Common myeloid progenitor, CD34-positive (primary cell): ENCODE data around the gene CAPN9.
"Not testable (repeated sequence)": the region's sequence is repeated elsewhere in the genome, so short reads cannot be mapped to it uniquely, and the experiment has no call there.

ENCODE experiments used
- CTCF ChIA-PET: fragments of 350-600 bp; sonication (Branson Sonifier 250); formaldehyde crosslinking; loops from one replicate; lab custom pipeline; 2021; ENCODE audit warnings: antibody characterized with exemption; lab: Charles Lee
- POLR2A ChIA-PET: fragments of 350-600 bp; sonication (Branson Sonifier 250); formaldehyde crosslinking; loops from one replicate; lab custom pipeline; 2021; ENCODE audit warnings: antibody characterized with exemption; lab: Charles Lee
- DNase-seq, 3 donors: peaks; one replicate each; pipeline versions ENCODE4 v3.0.0 to v3.0.0-alpha.2; 2013
- H3K27ac ChIP-seq, 2 experiments: 1 replicate in 1 of 2; 2 replicates in 1 of 2; pipeline ENCODE4 v1.7.0; 2013; ENCODE audit warnings: inconsistent platforms in 2 of 2, low read length in 2 of 2, mild to moderate bottlenecking in 2 of 2, low read depth in 1 of 2, moderate library complexity in 1 of 2; ENCODE audit not compliant: severe bottlenecking in 2 of 2, insufficient read depth in 1 of 2, poor library complexity in 1 of 2
- H3K27me3 ChIP-seq, 5 experiments: replicated peaks in 2 of 5; 1 replicate in 3 of 5; 2 replicates in 2 of 5; pipeline versions ENCODE4 v1.6.1 to v1.7.0; 2013; ENCODE audit warnings: low read length in 4 of 5, mild to moderate bottlenecking in 2 of 5, moderate library complexity in 2 of 5, inconsistent platforms in 1 of 5; ENCODE audit not compliant: insufficient read depth in 5 of 5, control insufficient read depth in 4 of 5
- H3K36me3 ChIP-seq, 4 experiments: 1 replicate in 2 of 4; 2 replicates in 2 of 4; pipeline versions ENCODE4 v1.6.1 to v1.7.0; 2013; ENCODE audit warnings: low read length in 3 of 4, control low read depth in 1 of 4, mild to moderate bottlenecking in 1 of 4; ENCODE audit not compliant: control insufficient read depth in 4 of 4, insufficient read depth in 4 of 4
- H3K4me1 ChIP-seq, 4 experiments: 1 replicate in 3 of 4; 2 replicates in 1 of 4; pipeline versions ENCODE4 v1.6.1 to v1.7.1; 2013; ENCODE audit warnings: low read length in 3 of 4, mild to moderate bottlenecking in 3 of 4, control low read depth in 1 of 4, inconsistent platforms in 1 of 4, moderate library complexity in 1 of 4; ENCODE audit not compliant: control insufficient read depth in 4 of 4, insufficient read depth in 4 of 4; ENCODE audit errors: control extremely low read depth in 1 of 4
- H3K4me3 ChIP-seq, 7 experiments: 1 replicate in 4 of 7; 2 replicates in 3 of 7; pipeline versions ENCODE4 v1.5.1 to v1.7.0; 2013; ENCODE audit warnings: mild to moderate bottlenecking in 7 of 7, low read length in 6 of 7, moderate library complexity in 6 of 7, inconsistent platforms in 2 of 7, low read depth in 2 of 7, control low read depth in 1 of 7; ENCODE audit not compliant: insufficient read depth in 4 of 7, control insufficient read depth in 1 of 7; ENCODE audit errors: extremely low read depth in 1 of 7
- H3K9me3 ChIP-seq, 5 experiments: 1 replicate in 4 of 5; 2 replicates in 1 of 5; pipeline versions ENCODE4 v1.6.1 to v1.7.1; 2013; ENCODE audit warnings: low read length in 4 of 5, mild to moderate bottlenecking in 2 of 5, inconsistent platforms in 1 of 5, low read depth in 1 of 5, moderate library complexity in 1 of 5; ENCODE audit not compliant: control insufficient read depth in 4 of 5, insufficient read depth in 2 of 5; ENCODE audit errors: control extremely low read depth in 1 of 5
- WGBS: methylation state at CpG from one replicate; pipeline ENCODE4 v1.1.5; 2013; ENCODE audit not compliant: insufficient coverage; 5-methylcytosine and 5-hydroxymethylcytosine counted together

CAPN9 gene

GRCh38 chr1:230761443-230762167 lies 14.4 kb downstream of the CAPN9 start:
- ChIA-PET CTCF (no interaction called here), POLR2A (no interaction called here)
- Histone ChIP-seq H3K27me3 (peaks cover 0 to 18% (median 2%) of the 10 kb centered on the region in 5 experiments), H3K4me3 (no peak overlapping the region), H3K36me3 (no peaks in the 10 kb centered on the region), H3K27ac (no peak overlapping the region), H3K4me1 (no peaks in the 10 kb centered on the region), H3K9me3 (peaks cover 0 to 13% (median 0%) of the 10 kb centered on the region in 5 experiments)
- no peak for DNase-seq
- WGBS: 86% methylated on average over 7 of the region's 8 CpGs

- Histone ChIP-seq H3K27ac (no peak overlapping the region), H3K9me3 (peaks cover 0 to 13% (median 0%) of the 10 kb centered on the region in 5 experiments), H3K27me3 (peaks cover 0 to 12% (median under 1%) of the 10 kb centered on the region in 5 experiments), H3K4me1 (no peaks in the 10 kb centered on the region), H3K4me3 (no peak overlapping the region), H3K36me3 (no peaks in the 10 kb centered on the region)
- 100% methylated on average over 5 of the region's 5 CpGs for WGBS
- no peak for DNase-seq
- CTCF ChIA-PET: no interaction called here
- POLR2A ChIA-PET: no interaction called here
These were observed 16.9 kb downstream of the CAPN9 start for GRCh38 chr1:230763927-230764591.

- peaks cover 0 to 16% (median 0%) of the 10 kb centered on the region in 5 experiments for H3K9me3 ChIP-seq
- H3K36me3 ChIP-seq: no peaks in the 10 kb centered on the region
- WGBS: 100% methylated on average over 1 of the region's 3 CpGs
- CTCF ChIA-PET: no interaction called here
- H3K4me1 ChIP-seq: no peaks in the 10 kb centered on the region
- H3K27ac ChIP-seq: no peak overlapping the region
- peaks cover 0 to 8% (median 2%) of the 10 kb centered on the region in 5 experiments for H3K27me3 ChIP-seq
- no peak overlapping the region for H3K4me3 ChIP-seq
- POLR2A ChIA-PET: no interaction called here
- no peak for DNase-seq
These were observed 19.1 kb downstream of the CAPN9 start for GRCh38 chr1:230766318-230766717.

- H3K27me3 ChIP-seq, H3K36me3 ChIP-seq, H3K4me3 ChIP-seq, H3K27ac ChIP-seq, H3K4me1 ChIP-seq, CTCF ChIA-PET, DNase-seq, POLR2A ChIA-PET: not testable (repeated sequence)
- 94% methylated on average over 2 of the region's 8 CpGs for WGBS
- peaks cover 0 to 16% (median 0%) of the 10 kb centered on the region in 5 experiments for H3K9me3 ChIP-seq
These were observed 20.8 kb downstream of the CAPN9 start for GRCh38 chr1:230767859-230768612.

- ChIA-PET POLR2A (no interaction called here), CTCF (no interaction called here)
- no peaks in the 10 kb centered on the region for H3K36me3 ChIP-seq
- no peaks in the 10 kb centered on the region for H3K4me1 ChIP-seq
- 93% methylated on average over 15 of the region's 15 CpGs for WGBS
- H3K27ac ChIP-seq: no peak overlapping the region
- no peak for DNase-seq
- peaks cover 0 to 8% (median 0%) of the 10 kb centered on the region in 5 experiments for H3K9me3 ChIP-seq
- H3K4me3 ChIP-seq: no peak overlapping the region
- H3K27me3 ChIP-seq: peaks cover 0 to 9% (median 2%) of the 10 kb centered on the region in 5 experiments
These were observed 21.8 kb downstream of the CAPN9 start for GRCh38 chr1:230768903-230769570.

- ChIA-PET POLR2A (no interaction called here), CTCF (no interaction called here)
- Histone ChIP-seq H3K36me3 (no peaks in the 10 kb centered on the region), H3K9me3 (peaks cover 0 to 4% (median 0%) of the 10 kb centered on the region in 5 experiments), H3K27ac (no peak overlapping the region), H3K4me1 (no peaks in the 10 kb centered on the region), H3K27me3 (peaks cover 0 to 10% (median 2%) of the 10 kb centered on the region in 5 experiments), H3K4me3 (no peak overlapping the region)
- WGBS: no CpG with 5 or more reads among the region's 1 CpG
- no peak for DNase-seq
These were observed 23.1 kb downstream of the CAPN9 start for GRCh38 chr1:230770317-230770716.
